HEK293 (cell line): ENCODE results near the gene RAB11FIP3.

Experiments
- CTCF ChIA-PET: fragments of 350-600 bp; formaldehyde crosslinking; extraction: SDS; loops from one replicate; lab custom pipeline; 2021; ENCODE audit warnings: antibody characterized with exemption; lab: Yijun Ruan, JAX
- POLR2A ChIA-PET: fragments of 300-600 bp; formaldehyde crosslinking; extraction: SDS; loops from one replicate; lab custom pipeline; 2020; ENCODE audit warnings: antibody characterized with exemption, inconsistent platforms; lab: Yijun Ruan, JAX
- H3K27ac ChIP-seq: fragments of 200-500 bp; sonication (Bioruptor generic); 2 replicates; pipeline ENCODE4 v1.5.1; 2014; ENCODE audit warnings: low read depth, low read length, control low read depth, inconsistent platforms; ENCODE audit errors: extremely low read depth
- H3K36me3 ChIP-seq, 2 experiments: fragments of 200-500 bp in 1 of 2; sonication (Bioruptor generic) in 1 of 2; 1 replicate in 1 of 2; 2 replicates in 1 of 2; pipeline ENCODE4 v1.5.1; 2014 to 2017; ENCODE audit warnings: inconsistent platforms in 2 of 2, low read length in 2 of 2; ENCODE audit not compliant: control insufficient read depth in 2 of 2, insufficient read depth in 1 of 2
- H3K4me1 ChIP-seq: fragments of 200-500 bp; sonication (Bioruptor generic); 2 replicates; pipeline ENCODE4 v1.5.1; 2014; ENCODE audit warnings: mild to moderate bottlenecking, low read length, inconsistent platforms; ENCODE audit not compliant: control insufficient read depth, insufficient read depth
- H3K4me3 ChIP-seq: 2 replicates; pipeline ENCODE4 v1.5.1; 2011; ENCODE audit warnings: low read depth, mild to moderate bottlenecking, control low read depth, low read length, moderate library complexity
- H3K9me3 ChIP-seq: fragments of 200-500 bp; sonication (Bioruptor generic); 2 replicates; pipeline ENCODE4 v1.5.1; 2014; ENCODE audit warnings: low read depth, low read length, inconsistent platforms; ENCODE audit not compliant: control insufficient read depth, insufficient read depth
- BCL11B ChIP-seq: fragments of 450-650 bp; formaldehyde crosslinking; IDR thresholded peaks from 2 replicates; pipeline ENCODE4 v1.5.1; 2016; ENCODE audit warnings: low read depth, missing biosample characterization, missing genetic modification characterization
- HIC1 ChIP-seq: fragments of 450-650 bp; formaldehyde crosslinking; IDR thresholded peaks from 2 replicates; pipeline ENCODE4 v1.5.1; 2016; ENCODE audit warnings: missing biosample characterization, missing genetic modification characterization
- HOXC10 ChIP-seq: sonication (generic); formaldehyde crosslinking; IDR thresholded peaks from 2 replicates; pipeline ENCODE4 v1.8.1; 2023; ENCODE audit warnings: mild to moderate bottlenecking, missing genetic modification reagents
- PRDM4 ChIP-seq: fragments of 450-650 bp; formaldehyde crosslinking; IDR thresholded peaks from 2 replicates; pipeline ENCODE4 v1.5.1; 2017; ENCODE audit warnings: missing biosample characterization, missing genetic modification characterization
- SP2 ChIP-seq: fragments of 450-650 bp; formaldehyde crosslinking; IDR thresholded peaks from 2 replicates; pipeline ENCODE4 v1.5.1; 2016; ENCODE audit warnings: missing biosample characterization, missing genetic modification characterization
- ZBTB10 ChIP-seq: fragments of 450-650 bp; formaldehyde crosslinking; IDR thresholded peaks from 2 replicates; pipeline ENCODE4 v1.5.1; 2016; ENCODE audit warnings: missing biosample characterization, missing genetic modification characterization
- ZBTB6 ChIP-seq: fragments of 450-650 bp; formaldehyde crosslinking; IDR thresholded peaks from 2 replicates; pipeline ENCODE4 v1.5.1; 2017; ENCODE audit warnings: missing biosample characterization, missing genetic modification characterization
- ZBTB7A ChIP-seq: fragments of 450-650 bp; formaldehyde crosslinking; IDR thresholded peaks from 2 replicates; pipeline ENCODE4 v1.5.1; 2016; ENCODE audit warnings: low read depth, missing biosample characterization, missing genetic modification characterization
- ZNF140 ChIP-seq: fragments of 450-650 bp; formaldehyde crosslinking; IDR thresholded peaks from 2 replicates; pipeline ENCODE4 v1.5.1; 2016; ENCODE audit warnings: missing biosample characterization, missing genetic modification characterization
- ZNF148 ChIP-seq: fragments of 450-650 bp; formaldehyde crosslinking; IDR thresholded peaks from 2 replicates; pipeline ENCODE4 v1.5.0; 2017; ENCODE audit warnings: missing biosample characterization, missing genetic modification characterization, borderline replicate concordance
- ZNF843 ChIP-seq: fragments of 450-650 bp; formaldehyde crosslinking; IDR thresholded peaks from 2 replicates; pipeline ENCODE4 v1.5.1; 2016; ENCODE audit warnings: missing biosample characterization, missing genetic modification characterization

RAB11FIP3 gene

GRCh38 chr16:551210-551609 lies 125.8 kb downstream of the RAB11FIP3 start (continued):
- TF ChIP-seq ZBTB10 (tag by site-specific recombination) = no peak
- TF ChIP-seq ZNF843 (tag by site-specific recombination) = no peak
- TF ChIP-seq, all 188 proteins: peak for 4

- ChIA-PET CTCF (interaction anchor here (0.6 kb wide), 1 partner anchor 160 kb away, joined by 3 read pairs; no protein-coding TSS in a partner anchor), POLR2A (no interaction called here)
- H3K9me3 ChIP-seq = no peaks in the 10 kb centered on the region
Observed at GRCh38 chr16:552171-552570, 126.7 kb downstream of the RAB11FIP3 start.

GRCh38 chr16:553601-554296 lies 128.3 kb downstream of the RAB11FIP3 start:
- CTCF ChIA-PET = no interaction called here
- TF ChIP-seq SP2 (tag by site-specific recombination) (peak; percentile 18; the same call in 1 of the 2 replicates), BCL11B (tag by site-specific recombination) (peak; percentile 41; the same call in 1 of the 2 replicates), HIC1 (tag by site-specific recombination) (peak; percentile 77), ZNF148 (no peak), PRDM4 (no peak)
- Histone ChIP-seq H3K36me3 (peaks cover 0 to 25% of the 10 kb centered on the region in 2 experiments; a peak in 1 of 3 replicates), H3K4me3 (no peak overlapping the region), H3K27ac (no peak overlapping the region), H3K4me1 (no peaks in the 10 kb centered on the region), H3K9me3 (no peaks in the 10 kb centered on the region)
- POLR2A ChIA-PET = interaction anchor here (0.6 to 0.7 kb wide), 2 partner anchors 25 to 34 kb away, joined by 3 to 7 read pairs; no protein-coding TSS in a partner anchor

More at GRCh38 chr16:552171-552570, 126.7 kb downstream of the RAB11FIP3 start:
- TF ChIP-seq ZBTB6 (tag by site-specific recombination) (0 out of 2 replicates have a peak, but pooled peaks have one; percentile 70), HOXC10 (no peak), ZBTB7A (tag by site-specific recombination) (0 out of 2 replicates have a peak, but pooled peaks have one; percentile 41), ZNF140 (no peak)
- no peaks in the 10 kb centered on the region for H3K4me1 ChIP-seq
- H3K27ac ChIP-seq = no peak overlapping the region
- no peak overlapping the region for H3K4me3 ChIP-seq
- H3K36me3 ChIP-seq = peaks cover 0 to 38% of the 10 kb centered on the region in 2 experiments; a peak in 1 of 3 replicates
